ENCODE data around the gene HIPK2.

The HIPK2 gene

GRCh38 chr7:139596626-139597025 is 181.2 kb downstream of the HIPK2 start:
- Histone ChIP-seq H3K27me3 (ENCODE audit: insufficient read depth, low read length) (no peaks in the 10 kb centered on the region), H3K4me3 (ENCODE audit: low read depth, low read length, poor library complexity, severe bottlenecking) (no peak overlapping the region), H3K9me3 (ENCODE audit: low read length) (no peaks in the 10 kb centered on the region), H3K36me3 (ENCODE audit: insufficient read depth, low read length) (no peaks in the 10 kb centered on the region), H3K9ac (ENCODE audit: low read length) (no peak overlapping the region), H3K9me2 (ENCODE audit: low read depth, low read length) (no peaks in the 10 kb centered on the region), H3K79me2 (ENCODE audit: insufficient read depth, low read length) (no peaks in the 10 kb centered on the region), H2AFZ (ENCODE audit: low read length) (no peak overlapping the region), H3K27ac (ENCODE audit: low read depth, low read length, poor library complexity, severe bottlenecking) (no peak overlapping the region), H3K4me1 (ENCODE audit: insufficient read depth, low read length, severe bottlenecking) (no peaks in the 10 kb centered on the region), H3F3A (ENCODE audit: insufficient read depth, low read length) (no peaks in the 10 kb centered on the region), H4K20me1 (ENCODE audit: insufficient read depth, low read length) (no peaks in the 10 kb centered on the region), H3K4me2 (ENCODE audit: low read length) (no peak overlapping the region)
- TF ChIP-seq CTCF (IDR thresholded peaks at IDR 0.05; ENCODE audit: low read length) (no peak), EZH2 (IDR thresholded peaks at IDR 0.05; ENCODE audit: borderline replicate concordance, low read length) (no peak)

DNA sequence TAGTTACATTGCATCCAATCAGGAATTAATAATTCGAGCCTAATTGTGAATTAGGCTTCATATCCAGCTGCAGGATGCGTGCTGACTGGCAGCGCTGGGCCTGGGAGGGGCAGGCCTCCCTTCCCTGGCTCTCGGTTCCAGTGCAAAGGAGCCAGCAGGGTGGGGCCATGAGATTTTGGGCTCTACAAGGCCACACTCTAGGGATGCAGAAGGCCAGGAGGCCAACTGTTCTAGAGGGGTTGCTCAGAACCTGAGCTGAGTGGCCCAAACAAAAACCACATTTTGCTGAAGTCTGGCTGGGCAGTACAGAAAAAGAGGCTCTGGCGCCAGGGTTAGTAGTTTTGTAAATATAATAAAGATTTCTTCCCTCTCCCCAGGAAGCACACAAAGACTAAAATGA is 182.0 kb downstream of the HIPK2 start:
- no peak for TF ChIP-seq CTCF (IDR thresholded peaks at IDR 0.05; ENCODE audit: low read length)
- no peak for TF ChIP-seq EZH2 (IDR thresholded peaks at IDR 0.05; ENCODE audit: borderline replicate concordance, low read length)
- no peaks in the 10 kb centered on the region for H3K4me1 ChIP-seq (ENCODE audit: insufficient read depth, low read length, severe bottlenecking)
- no peaks in the 10 kb centered on the region for H3F3A ChIP-seq (ENCODE audit: insufficient read depth, low read length)
- H3K9me3 ChIP-seq (ENCODE audit: low read length): no peaks in the 10 kb centered on the region
- no peak overlapping the region for H3K27ac ChIP-seq (ENCODE audit: low read depth, low read length, poor library complexity, severe bottlenecking)
- no peak overlapping the region for H3K4me3 ChIP-seq (ENCODE audit: low read depth, low read length, poor library complexity, severe bottlenecking)
- H3K36me3 ChIP-seq (ENCODE audit: insufficient read depth, low read length): no peaks in the 10 kb centered on the region
- no peak overlapping the region for H2AFZ ChIP-seq (ENCODE audit: low read length)
- H3K27me3 ChIP-seq (ENCODE audit: insufficient read depth, low read length): no peaks in the 10 kb centered on the region
- no peaks in the 10 kb centered on the region for H3K9me2 ChIP-seq (ENCODE audit: low read depth, low read length)
- H4K20me1 ChIP-seq (ENCODE audit: insufficient read depth, low read length): no peaks in the 10 kb centered on the region
- H3K4me2 ChIP-seq (ENCODE audit: low read length): no peak overlapping the region
- no peaks in the 10 kb centered on the region for H3K79me2 ChIP-seq (ENCODE audit: insufficient read depth, low read length)
- no peak overlapping the region for H3K9ac ChIP-seq (ENCODE audit: low read length)

GRCh38 chr7:139594911-139595476 is 182.8 kb downstream of the HIPK2 start:
- no peaks in the 10 kb centered on the region for H3K36me3 ChIP-seq (ENCODE audit: insufficient read depth, low read length)

More at GRCh38 chr7:139594911-139595476, 182.8 kb downstream of the HIPK2 start:
- Histone ChIP-seq H3K27me3 (ENCODE audit: insufficient read depth, low read length) (no peaks in the 10 kb centered on the region), H3K9me3 (ENCODE audit: low read length) (no peaks in the 10 kb centered on the region), H2AFZ (ENCODE audit: low read length) (no peak overlapping the region), H4K20me1 (ENCODE audit: insufficient read depth, low read length) (no peaks in the 10 kb centered on the region), H3K27ac (ENCODE audit: low read depth, low read length, poor library complexity, severe bottlenecking) (no peak overlapping the region), H3K9me2 (ENCODE audit: low read depth, low read length) (no peaks in the 10 kb centered on the region), H3K4me3 (ENCODE audit: low read depth, low read length, poor library complexity, severe bottlenecking) (no peak overlapping the region), H3K9ac (ENCODE audit: low read length) (no peak overlapping the region), H3F3A (ENCODE audit: insufficient read depth, low read length) (no peaks in the 10 kb centered on the region), H3K4me1 (ENCODE audit: insufficient read depth, low read length, severe bottlenecking) (no peaks in the 10 kb centered on the region), H3K79me2 (ENCODE audit: insufficient read depth, low read length) (no peaks in the 10 kb centered on the region), H3K4me2 (ENCODE audit: low read length) (no peak overlapping the region)
- TF ChIP-seq CTCF (IDR thresholded peaks at IDR 0.05; ENCODE audit: low read length) (no peak), EZH2 (IDR thresholded peaks at IDR 0.05; ENCODE audit: borderline replicate concordance, low read length) (no peak)

All from OCI-LY1 (cell line).